Psoas muscle (tissue), 8 donors: ENCODE data around the gene CDO1. TPM values are rescaled to one million over a fixed set of nuclear protein-coding genes. Genes with fewer than 3 reads are reported as not detected.
A peak's percentile ranks its signal among the peaks of the same experiment; 100 is the strongest.

ENCODE experiments used
- ATAC-seq, 4 donors: fragments of 200-7000 bp; cut with Tn5 transposase; one replicate each; pipeline ENCODE4 v1.9.1; 2020; ENCODE audit warnings: moderate library complexity in 3 of 4, mild to moderate bottlenecking in 2 of 4
- DNase-seq, 2 donors: peaks; one replicate each; pipeline ENCODE4 v3.0.0-alpha.2; 2020
- H3K27ac ChIP-seq: fragments of 200-600 bp; one replicate; pipeline ENCODE4 v1.8.0; 2022
- H3K27me3 ChIP-seq, 3 donors: fragments of 200-600 bp in 1 of 3; one replicate each; pipeline versions ENCODE4 v1.6.1 to v1.8.0; 2013 to 2022; ENCODE audit warnings: low read length in 2 of 3, mild to moderate bottlenecking in 2 of 3, moderate library complexity in 1 of 3; ENCODE audit not compliant: insufficient read depth in 3 of 3
- H3K36me3 ChIP-seq, 2 donors: fragments of 200-600 bp in 1 of 2; one replicate each; pipeline versions ENCODE4 v1.6.1 to v1.8.0; 2013 to 2022; ENCODE audit warnings: low read depth in 1 of 2, mild to moderate bottlenecking in 1 of 2, moderate library complexity in 1 of 2; ENCODE audit not compliant: insufficient read depth in 1 of 2
- H3K4me1 ChIP-seq: fragments of 200-600 bp; one replicate; pipeline ENCODE4 v1.8.0; 2022
- H3K4me3 ChIP-seq: fragments of 200-600 bp; one replicate; pipeline ENCODE4 v1.8.0; 2022; ENCODE audit warnings: mild to moderate bottlenecking
- H3K9me3 ChIP-seq: fragments of 200-600 bp; one replicate; pipeline ENCODE4 v1.8.0; 2022
- CTCF ChIP-seq: fragments of 200-600 bp; IDR thresholded peaks from one replicate; pipeline ENCODE4 v1.8.0; 2022; ENCODE audit warnings: antibody characterized with exemption
- WGBS, 3 donors: extraction: QIAGEN DNeasy Blood & Tissue Kit; methylation state at CpG; one replicate each; pipeline versions ENCODE4 v1.1.6 to v1.1.7; 2013; 5-methylcytosine and 5-hydroxymethylcytosine counted together
- intact Hi-C, 2 donors: fragments of 100-400 bp; cut with DNase I; formaldehyde crosslinking; loops; one replicate each; pipeline versions ENCODE4 v1.11.0 to v1.14.2; 2022
- polyA plus RNA-seq, 3 donors: library from polyadenylated mRNA; stranded (reverse); fragments of 200-250 nt; gene quantifications; one replicate each; pipeline ENCODE4 v1.2.3, GENCODE V29; 2013
- total RNA-seq, 4 donors: library from RNA; stranded (reverse); fragmentation: NEBNext Ultra II Directional in 2 of 4; extraction: Animal tissue kit (Norgen Biotek cat#: 25700) in 2 of 4; gene quantifications; one replicate each; pipeline versions ENCODE4 v1.2.1 to v1.2.4, GENCODE V29; 2021 to 2023
- donor health status: healthy with polysubstance abuse.
- donor health status: DM: no; HTN: no; CAD: no; lungs with moderate emphysema.
- donor health status: Bipolar disorder and iron deficiency.
- donor health status: healthy.
- donor health status: DM: yes; HTN: yes; CAD: no.
- donor health status: DM: no; HTN: no; CAD: no.
- donor health status: DM: no; HTN: no; CAD: no.
- donor health status: DM: yes; HTN: yes; CAD: no.

CDO1 gene
- total and polyA plus RNA-seq, 7 donors = 1.0 to 5.2 (median 2.7) TPM

- intact Hi-C loops = no loop called here
Observed at GRCh38 chr5:115785381-115786065, 30.9 kb downstream of the CDO1 start.

GRCh38 chr5:115778417-115778816 is 38.0 kb downstream of the CDO1 start:
- Histone ChIP-seq H3K4me1 (no peaks in the 10 kb centered on the region), H3K4me3 (no peak overlapping the region), H3K27ac (no peak overlapping the region), H3K9me3 (no peaks in the 10 kb centered on the region), H3K27me3 (no peaks in the 10 kb centered on the region), H3K36me3 (no peaks in the 10 kb centered on the region)
- ATAC-seq (no peak), DNase-seq (no peak)
- TF ChIP-seq CTCF = no peak
- intact Hi-C loops = no loop called here
- WGBS, 3 donors = 49 to 61% (median 61%) methylated on average over 1 of the region's 1 CpG

More at GRCh38 chr5:115785381-115786065, 30.9 kb downstream of the CDO1 start:
- DNase-seq = no peak
- Histone ChIP-seq H3K36me3 (no peaks in the 10 kb centered on the region), H3K4me3 (no peak overlapping the region), H3K27me3 (no peaks in the 10 kb centered on the region), H3K4me1 (no peaks in the 10 kb centered on the region), H3K27ac (no peak overlapping the region), H3K9me3 (no peaks in the 10 kb centered on the region)
- WGBS, 3 donors = 15 to 24% (median 19%) methylated on average over 6 of the region's 6 CpGs
- no peak for ATAC-seq
- TF ChIP-seq CTCF = no peak

GRCh38 chr5:115776989-115777388 is 39.5 kb downstream of the CDO1 start:
- no peak overlapping the region for H3K4me3 ChIP-seq
- no peaks in the 10 kb centered on the region for H3K4me1 ChIP-seq
- DNase-seq (no peak), ATAC-seq (no peak)
- 92 to 97% (median 94%) methylated on average over 3 of the region's 3 CpGs for WGBS, 3 donors
- H3K27ac ChIP-seq = no peak overlapping the region
- TF ChIP-seq CTCF = no peak
- H3K36me3 ChIP-seq = no peaks in the 10 kb centered on the region
- no peaks in the 10 kb centered on the region for H3K27me3 ChIP-seq
- intact Hi-C loops = no loop called here
- H3K9me3 ChIP-seq = no peaks in the 10 kb centered on the region

- Histone ChIP-seq H3K4me3 (no peak overlapping the region), H3K9me3 (no peaks in the 10 kb centered on the region), H3K27ac (no peak overlapping the region), H3K4me1 (no peaks in the 10 kb centered on the region), H3K27me3 (no peaks in the 10 kb centered on the region), H3K36me3 (no peaks in the 10 kb centered on the region)
- no peak for TF ChIP-seq CTCF
- no peak for ATAC-seq
- no peak for DNase-seq
- WGBS, 3 donors = 61 to 69% (median 63%) methylated on average over 4 of the region's 4 CpGs
- intact Hi-C loops = no loop called here
Observed at GRCh38 chr5:115775999-115776398, 40.5 kb downstream of the CDO1 start.

GRCh38 chr5:115774684-115775083 is 41.8 kb downstream of the CDO1 start:
- H3K27me3 ChIP-seq = no peaks in the 10 kb centered on the region
- no peaks in the 10 kb centered on the region for H3K4me1 ChIP-seq
- H3K9me3 ChIP-seq = no peaks in the 10 kb centered on the region
- intact Hi-C loops = no loop called here
- no peak overlapping the region for H3K4me3 ChIP-seq
- WGBS, 3 donors = 29 to 36% (median 31%) methylated on average over 3 of the region's 3 CpGs
- H3K36me3 ChIP-seq = no peaks in the 10 kb centered on the region
- no peak for DNase-seq
- no peak overlapping the region for H3K27ac ChIP-seq
- ATAC-seq = peak; percentile 52 to 81 (median 58)
- TF ChIP-seq CTCF = no peak
